GM19397 (cell line): Measurements from ENCODE around the gene ARHGAP8.

Experiments used
- ATAC-seq: cut with Tn5 transposase; IDR thresholded peaks from one replicate; pipeline ENCODE4 v1.9.1; 2021; ENCODE audit warnings: mild to moderate bottlenecking, moderate library complexity; ENCODE audit not compliant: unreplicated experiment

Gene ARHGAP8

DNA sequence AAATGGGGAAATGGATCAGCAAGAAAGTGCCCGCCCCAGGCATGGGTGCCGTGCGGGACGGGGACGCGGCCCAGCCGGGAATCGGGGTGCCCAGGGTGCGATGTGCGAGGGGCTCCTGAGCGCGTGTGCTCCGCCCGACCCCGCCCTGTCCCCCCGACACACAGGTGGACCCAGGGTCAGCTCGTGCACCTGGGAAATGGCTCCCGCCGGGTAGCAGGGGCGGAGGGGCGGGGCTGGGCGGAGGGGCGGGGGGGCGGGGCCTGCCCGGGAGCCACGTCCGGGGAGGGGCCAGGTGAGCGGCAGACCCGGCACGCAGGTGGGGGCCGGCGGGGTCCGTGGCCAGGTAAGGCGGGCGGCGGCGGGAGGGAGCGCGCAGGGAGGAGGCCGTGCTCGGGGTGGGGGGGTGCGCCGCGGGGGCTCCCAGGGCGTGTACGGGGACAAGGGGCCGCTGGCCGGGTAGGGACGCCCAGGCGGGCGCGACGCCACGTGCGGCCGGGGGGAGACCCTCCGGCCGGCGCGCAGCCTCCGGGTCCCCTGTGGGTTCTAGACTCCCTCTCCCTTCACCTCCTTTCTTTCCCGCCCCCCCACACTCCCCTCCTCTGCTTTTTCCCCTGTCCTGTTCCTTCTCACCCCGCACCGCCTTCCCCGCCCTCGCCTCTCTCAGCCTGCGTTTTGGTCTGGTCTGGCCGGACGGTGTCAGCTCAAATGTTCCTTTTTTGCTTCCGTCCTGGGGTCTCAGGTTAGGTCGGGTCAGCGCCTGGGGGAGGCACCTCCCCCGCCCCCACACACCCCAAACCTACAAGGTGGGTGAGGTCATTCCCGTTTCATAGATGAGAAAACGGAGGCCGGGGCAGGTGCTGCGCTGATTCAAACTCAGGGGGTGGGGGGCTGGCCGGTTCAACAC, at the start of gene ARHGAP8:
Gene ARHGAP8, plus strand, starts transcription at position 291 of the 904 bp plus-strand sequence. CDS start 33,953 bp downstream, outside the sequence.
- ATAC-seq, result no peak

DNA sequence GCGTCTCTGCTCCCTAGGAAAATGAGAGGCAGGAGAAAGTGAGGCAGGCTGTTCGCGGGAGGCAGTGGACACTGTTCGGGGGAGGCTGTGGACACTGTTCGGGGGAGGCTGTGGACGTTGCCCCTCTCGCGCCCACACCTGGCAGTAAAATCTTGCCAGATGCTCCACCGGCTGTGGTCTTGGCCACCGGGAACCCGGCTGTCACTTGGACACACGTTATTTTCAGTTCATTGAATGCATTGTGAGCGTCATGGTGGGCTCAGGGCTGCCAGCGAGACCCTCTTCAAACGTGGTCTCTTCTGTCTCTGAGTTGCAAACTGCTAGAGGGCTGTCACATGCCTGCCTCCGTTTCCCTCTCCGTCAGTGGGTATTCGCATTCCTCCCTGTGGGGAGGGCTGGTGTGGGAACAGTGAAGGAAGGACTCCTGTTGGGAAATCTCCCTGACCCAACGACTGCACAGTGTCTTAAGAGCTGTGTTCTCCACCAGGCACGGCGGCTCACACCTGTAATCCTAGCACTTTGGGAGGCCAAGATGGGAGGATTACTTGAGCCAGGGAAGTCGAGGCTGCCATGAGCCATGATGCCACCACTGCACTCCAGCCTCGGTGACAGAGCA, 49.0 kb upstream of the ARHGAP8 start:
- no peak for ATAC-seq

DNA sequence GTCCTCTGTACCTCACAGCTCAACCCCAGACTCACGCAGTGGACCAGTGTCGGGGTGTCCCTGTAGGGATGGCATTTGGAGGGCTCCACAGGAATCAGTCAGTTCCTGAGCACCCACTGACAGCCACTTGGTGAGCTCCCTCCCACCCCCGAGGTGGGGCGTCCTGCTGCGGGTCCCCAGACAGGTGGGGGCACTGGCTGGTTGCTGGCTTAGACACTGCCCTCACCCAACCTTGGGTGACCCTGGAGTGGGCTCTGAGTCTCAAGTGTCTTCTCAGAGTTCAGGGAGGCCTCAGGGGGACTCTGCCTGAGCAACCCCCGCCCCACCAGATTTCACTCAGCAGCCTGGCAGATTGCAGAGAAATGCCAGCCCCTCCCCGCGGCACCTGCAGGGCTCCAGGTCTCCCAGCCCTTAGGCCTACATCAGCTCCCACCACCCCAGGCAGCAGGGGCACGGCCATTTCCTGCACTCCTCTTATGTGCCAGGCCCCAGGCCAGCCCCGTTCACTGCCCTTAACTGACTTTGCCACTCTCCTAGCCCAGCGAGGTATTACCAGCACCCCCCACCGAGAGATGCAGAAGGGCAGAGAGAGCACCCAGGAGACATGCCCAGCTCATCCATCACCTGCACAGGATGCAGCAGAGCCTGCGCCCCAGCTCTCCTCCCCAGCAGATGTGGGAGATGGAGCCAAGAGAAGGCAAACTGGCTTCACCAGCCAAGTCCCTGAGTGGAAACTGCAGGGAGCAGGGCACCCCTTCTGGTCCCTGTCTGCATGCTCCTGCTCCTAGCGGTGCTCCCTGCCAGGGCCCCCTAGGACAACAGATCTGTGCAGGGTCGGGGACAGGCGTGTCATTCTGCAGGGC, 48.0 kb upstream of the ARHGAP8 start:
- ATAC-seq, result no peak

DNA sequence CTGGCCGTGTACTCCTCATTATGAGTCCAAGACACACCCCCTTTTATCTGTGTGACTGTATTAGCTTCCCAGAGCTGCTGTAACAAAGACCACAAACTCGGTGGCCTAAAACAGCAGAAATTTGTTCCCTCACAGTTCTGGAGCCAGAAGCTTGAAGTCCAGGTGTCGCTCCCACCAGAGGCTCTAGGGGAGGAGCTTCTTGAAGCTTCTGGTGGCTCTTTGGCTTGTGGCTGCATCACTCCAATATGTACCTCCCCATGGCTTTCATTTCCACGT, 47.4 kb upstream of the ARHGAP8 start:
- no peak for ATAC-seq

- no peak for ATAC-seq
Observed at GRCh38 chr22:44706488-44706887, 45.9 kb upstream of the ARHGAP8 start.

DNA sequence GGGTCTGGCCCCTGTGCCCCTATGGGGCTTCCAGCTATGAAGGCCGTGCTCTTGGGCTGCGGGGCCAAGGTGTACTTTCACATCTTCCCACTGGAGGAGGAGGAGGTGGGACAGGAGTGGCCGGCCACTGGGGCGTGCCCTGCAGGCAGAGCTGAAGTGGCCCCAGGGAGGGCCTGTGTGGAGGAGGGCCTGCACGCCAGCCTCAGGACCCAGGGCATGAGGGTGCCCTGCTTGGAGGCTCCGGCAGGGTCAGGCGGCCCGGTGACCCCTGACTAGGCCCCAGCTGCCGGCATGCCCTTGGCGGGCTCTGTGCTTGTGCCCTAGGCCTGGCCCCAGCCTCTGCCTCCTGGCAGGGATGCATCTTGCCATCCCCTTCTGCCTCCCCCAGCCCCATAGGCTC, 45.2 kb upstream of the ARHGAP8 start:
- no peak for ATAC-seq

DNA sequence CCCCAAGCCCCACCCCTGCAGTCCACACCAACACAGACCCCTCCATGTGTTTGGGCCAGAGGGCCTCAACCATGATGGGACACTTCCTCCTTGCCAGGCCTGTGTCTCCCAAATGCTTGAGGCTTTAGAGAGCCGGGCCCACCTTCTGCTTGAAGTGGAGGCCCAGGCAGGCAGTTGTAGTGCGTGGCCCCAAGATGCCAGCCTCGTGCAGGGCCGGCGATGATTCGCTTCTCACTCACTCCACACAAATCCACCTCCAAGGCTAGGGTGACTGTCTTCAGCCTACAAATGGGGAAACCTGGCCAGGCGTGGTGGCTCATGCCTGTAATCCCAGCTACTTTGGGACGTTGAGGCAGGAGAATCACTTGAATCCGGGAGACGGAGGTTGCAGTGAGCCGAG, 44.6 kb upstream of the ARHGAP8 start:
- no peak for ATAC-seq

DNA sequence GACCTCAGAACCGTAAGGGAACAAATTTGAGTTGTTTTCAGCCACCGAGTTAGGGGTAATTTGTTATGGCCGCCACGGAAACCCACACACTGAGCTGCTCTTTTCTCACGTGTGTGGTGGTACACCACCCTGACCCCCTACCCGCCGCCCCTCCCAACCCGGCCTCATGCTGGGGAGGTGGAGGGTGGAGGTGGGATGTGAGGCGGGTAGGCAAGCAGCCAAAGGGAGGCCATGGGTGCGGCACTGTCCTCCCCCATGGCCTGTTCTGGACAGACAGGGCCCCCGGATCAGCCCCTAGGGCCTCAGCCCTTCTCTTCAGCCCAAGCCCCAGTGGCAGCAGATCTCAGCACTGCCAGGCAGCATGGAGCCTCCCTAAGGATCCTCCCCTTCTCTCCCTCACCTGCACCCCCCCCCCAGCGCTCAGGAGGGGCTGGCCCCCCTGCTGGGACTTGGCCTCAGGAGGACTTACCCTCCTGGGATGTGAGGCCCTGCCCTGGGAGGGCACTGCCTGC, 42.4 kb upstream of the ARHGAP8 start:
- no peak for ATAC-seq

DNA sequence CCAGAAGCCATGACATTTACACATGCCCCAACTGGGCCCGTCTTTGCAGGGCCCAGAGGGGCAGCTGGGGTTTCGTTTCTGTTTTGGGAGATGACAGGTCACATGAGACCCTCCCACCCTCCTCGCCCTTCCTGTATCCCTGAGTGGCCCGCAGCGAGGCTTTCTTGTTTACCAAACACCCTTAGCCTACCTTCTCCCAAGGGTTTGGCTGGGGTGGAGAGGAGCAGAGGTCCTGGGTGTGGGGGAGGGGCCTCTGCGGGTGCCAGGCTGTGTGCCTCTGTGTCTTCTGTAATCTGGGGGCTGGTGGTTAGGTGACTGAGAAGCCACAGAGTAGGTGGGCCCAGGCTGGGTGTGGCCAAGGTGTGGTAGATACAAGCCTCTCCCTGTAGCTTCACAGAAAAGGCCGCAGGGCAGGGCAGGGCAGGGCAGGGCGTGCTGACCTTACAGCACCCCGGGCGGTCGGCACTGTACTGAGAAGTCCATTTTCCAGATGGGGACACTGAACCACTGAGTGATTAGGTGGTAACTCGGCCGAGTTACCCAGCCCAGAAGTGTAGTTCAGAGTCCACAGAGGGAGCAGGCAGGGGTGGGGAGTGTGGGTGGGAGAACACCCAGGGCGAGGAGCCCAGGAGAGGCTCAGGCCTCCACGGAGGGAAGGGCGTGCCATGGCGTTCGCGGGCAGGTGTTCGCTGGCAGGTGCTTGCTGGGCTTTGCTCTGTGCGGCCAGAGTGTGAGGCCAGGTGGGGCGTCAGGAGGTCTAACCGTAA, 41.7 kb upstream of the ARHGAP8 start:
- ATAC-seq, result no peak

GRCh38 chr22:44711241-44711560, 41.2 kb upstream of the ARHGAP8 start:
- no peak for ATAC-seq

DNA sequence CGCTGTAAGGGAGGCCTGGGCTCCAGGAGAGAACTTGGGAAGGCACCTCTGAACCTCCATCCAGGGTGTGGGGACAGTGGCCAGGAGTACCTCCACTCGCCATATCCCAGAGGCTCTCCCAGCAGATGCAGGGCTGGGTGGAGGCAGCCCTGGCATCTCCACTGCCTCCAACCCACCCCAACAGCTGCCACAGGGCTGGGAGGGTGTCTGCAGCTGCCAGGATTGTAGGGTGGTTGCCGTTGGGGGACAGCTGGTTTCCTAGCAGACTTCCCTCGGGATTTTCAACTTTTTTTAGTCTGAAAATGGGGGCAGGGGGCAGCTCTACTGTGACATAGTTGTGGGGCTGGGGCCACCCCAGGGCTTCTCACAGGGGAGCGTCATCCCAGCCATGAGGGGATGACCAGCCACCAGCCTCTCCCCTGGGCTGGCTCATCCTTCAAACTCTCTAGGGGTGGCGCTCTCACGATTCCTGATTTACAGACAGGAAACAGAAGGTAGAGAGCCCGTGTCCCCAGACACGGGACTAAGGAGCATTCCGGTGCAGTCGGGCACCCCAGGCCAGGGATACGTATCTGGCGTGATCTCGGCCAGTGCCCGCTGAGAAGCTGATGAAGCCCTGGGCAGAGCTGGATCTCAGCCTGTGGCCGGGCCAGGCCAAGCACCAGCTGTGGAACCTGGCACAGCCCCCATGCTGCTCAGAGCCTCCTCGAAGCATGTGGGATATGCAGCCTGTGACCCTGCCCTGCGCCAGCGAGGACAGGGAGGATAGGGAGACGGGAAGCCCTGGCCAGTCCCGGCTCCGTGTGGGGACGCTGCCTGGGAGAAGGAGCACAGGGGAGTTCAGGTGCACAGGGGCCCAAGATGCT, 40.5 kb upstream of the ARHGAP8 start:
- no peak for ATAC-seq

GRCh38 chr22:44712962-44713361, 39.4 kb upstream of the ARHGAP8 start:
- no peak for ATAC-seq

DNA sequence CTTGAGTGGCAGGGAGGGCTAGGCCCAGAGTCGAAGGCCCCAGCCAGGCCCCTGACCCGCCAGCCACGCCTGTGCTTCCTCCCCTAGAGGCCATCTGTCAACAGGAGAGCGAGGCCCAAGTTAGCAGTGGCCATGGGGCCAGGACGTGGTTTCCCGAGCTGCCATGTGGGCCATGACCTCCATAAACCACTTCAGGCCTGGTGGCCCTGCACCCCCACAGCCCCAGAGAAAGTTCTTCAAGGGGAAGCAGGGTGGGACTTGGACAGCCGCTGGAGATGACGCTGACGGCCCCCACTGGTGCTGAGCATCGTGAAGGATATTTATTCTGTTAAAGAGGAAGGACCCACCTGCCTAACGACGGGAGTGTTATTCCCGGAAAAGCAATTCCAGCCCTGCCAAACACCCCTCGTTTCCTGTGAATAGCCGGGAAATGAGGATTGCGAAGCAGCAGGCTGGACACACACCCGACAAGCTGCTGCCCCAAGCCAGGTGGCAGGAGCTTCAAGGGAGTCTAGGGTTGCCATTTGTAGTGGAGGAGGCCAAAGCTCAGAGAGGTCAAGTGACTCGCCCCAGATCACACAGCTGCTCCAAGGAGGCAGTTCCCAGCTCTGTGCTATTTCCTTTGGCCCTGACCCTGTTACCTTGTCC, 37.5 kb upstream of the ARHGAP8 start:
- ATAC-seq, result no peak

DNA sequence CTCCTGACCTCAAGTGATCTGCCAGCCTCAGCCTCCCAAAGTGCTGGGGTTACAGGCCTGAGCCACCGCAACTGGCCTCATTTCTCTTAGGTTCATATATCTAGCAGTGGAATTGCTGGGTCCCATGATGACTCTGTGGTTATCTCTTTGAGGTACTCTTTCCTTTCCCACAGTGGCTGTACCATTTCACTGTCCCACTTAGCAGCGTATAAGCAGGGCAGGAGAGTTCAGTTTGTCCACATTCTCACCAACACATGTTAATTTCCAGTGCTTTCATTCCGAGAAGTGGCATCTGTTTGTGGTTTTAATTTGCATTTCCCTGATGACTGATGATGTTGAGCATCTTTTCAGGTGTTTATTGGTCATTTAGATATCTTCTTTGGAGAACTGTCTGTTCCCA, 34.0 kb upstream of the ARHGAP8 start:
- ATAC-seq, result no peak

DNA sequence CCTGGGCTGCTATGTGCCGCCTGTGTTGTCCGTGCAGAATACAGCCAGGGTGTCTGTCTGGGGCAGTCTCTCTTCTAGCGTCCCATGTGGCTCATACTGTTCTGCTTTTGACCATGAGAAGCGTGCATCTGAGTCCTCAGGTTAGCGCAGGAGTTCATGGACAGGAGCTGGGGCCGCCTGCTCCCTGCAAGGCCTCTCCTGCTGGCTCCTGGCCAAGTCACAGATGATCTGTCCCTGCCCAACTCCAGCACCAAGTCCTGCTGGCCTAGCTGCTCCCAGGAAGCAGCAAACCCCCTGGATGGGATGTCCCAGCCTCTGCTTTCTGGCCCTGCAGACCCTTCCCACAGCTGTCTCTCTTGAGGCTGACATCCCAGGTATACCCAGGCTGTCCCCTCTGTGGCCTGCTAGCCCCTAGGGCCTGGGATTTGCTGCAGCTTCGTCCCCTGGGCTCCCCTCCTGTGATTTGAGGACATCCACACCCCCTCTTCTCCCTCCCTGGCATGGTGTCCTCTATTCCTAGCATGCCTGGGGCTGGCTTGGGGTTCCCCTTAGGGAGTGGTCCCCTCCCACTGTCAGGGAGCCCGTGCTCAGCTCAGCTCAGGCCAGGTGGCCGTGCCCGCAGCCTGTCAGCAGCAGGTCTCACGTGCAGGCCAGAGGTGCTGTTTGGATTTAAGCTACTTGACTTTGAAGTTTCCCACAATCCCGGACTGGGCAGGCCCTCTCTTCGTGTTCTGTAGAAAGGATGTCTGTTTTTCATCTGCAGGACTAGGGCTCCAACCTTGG, 32.6 kb upstream of the ARHGAP8 start:
- ATAC-seq, result no peak

- no peak for ATAC-seq
Observed at GRCh38 chr22:44721213-44721612, 31.2 kb upstream of the ARHGAP8 start.

DNA sequence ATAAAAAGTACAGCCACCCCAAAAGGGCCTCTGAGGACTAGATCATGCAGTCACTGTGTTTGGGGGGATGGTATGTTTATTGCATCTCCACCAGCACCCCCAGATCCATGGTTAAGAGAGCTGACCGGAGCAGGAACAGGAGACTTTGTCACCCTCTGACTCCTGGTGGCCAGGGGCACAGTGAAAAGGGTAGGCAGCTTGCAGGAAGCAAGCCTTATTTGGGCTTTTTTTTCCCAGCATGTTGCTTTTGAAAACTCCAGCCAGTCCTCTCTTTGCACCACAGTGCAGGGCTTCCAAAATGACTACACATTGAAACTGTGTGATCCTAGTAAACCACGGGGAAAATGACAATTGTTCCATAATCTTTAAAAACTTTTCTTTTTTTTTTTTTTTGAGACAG, 29.8 kb upstream of the ARHGAP8 start:
- no peak for ATAC-seq

GRCh38 chr22:44723801-44724200, 28.6 kb upstream of the ARHGAP8 start:
- no peak for ATAC-seq

DNA sequence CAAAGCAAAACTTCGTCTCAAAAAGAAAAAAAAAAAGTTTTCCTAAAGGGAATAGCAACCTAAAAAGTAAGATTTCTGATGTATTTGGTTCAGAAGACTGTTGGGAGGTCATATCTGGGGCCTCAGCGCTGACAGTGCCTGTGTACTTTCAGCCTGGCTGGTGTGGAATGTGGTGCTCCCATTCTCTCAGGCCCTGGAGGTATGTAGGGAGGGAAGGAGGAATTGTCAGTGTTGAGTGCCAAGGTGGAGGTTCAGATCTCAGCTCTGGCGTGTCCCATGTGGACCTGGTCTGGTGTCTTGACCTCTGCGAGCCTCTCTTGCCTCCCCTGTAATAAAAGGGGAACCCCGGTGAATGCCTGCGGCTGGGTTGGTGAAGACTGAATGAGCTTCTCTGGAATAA, 28.0 kb upstream of the ARHGAP8 start:
- ATAC-seq, result no peak
